ENCODE data around the gene METTL2B.
"Not testable (repeated sequence)": the region's sequence is repeated elsewhere in the genome, so short reads cannot be mapped to it uniquely, and the experiment has no call there.

Gene METTL2B

DNA sequence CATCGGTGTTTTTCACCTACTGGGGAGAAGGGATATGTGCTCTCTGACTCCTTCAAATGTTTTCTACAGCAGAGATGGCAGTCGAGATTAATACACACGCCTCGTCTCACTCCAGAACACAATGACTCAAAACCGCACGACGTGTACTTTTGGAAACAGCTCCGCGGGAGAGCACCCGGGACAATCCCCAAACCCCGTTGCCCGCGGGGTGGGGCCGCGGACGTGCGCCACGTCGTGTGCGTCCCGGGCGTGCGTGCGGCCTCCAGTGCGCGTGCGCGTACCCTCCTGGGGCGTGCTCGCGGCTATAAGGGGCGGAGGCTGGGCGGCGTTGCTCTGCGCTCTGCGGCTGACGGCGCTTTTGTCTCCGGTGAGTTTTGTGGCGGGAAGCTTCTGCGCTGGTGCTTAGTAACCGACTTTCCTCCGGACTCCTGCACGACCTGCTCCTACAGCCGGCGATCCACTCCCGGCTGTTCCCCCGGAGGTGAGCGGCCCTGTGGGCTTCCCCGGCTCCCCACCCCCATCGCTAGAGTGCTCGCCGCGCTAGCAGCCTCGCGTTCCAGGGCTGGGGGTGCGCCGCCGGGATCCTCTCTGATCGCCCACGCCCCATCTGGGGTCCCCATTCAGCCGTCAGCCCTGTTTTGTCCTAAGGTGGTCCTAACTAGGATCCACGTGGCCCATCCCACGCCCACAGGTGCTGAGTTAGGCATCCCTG lies 20.8 kb upstream of the METTL2B start, which contains the start of gene HILPDA:
Gene HILPDA, plus strand, starts transcription at position 336 of the 712 bp plus-strand sequence. CDS start 1,391 bp downstream, outside the sequence.
- TF ChIP-seq, protein P1, sequence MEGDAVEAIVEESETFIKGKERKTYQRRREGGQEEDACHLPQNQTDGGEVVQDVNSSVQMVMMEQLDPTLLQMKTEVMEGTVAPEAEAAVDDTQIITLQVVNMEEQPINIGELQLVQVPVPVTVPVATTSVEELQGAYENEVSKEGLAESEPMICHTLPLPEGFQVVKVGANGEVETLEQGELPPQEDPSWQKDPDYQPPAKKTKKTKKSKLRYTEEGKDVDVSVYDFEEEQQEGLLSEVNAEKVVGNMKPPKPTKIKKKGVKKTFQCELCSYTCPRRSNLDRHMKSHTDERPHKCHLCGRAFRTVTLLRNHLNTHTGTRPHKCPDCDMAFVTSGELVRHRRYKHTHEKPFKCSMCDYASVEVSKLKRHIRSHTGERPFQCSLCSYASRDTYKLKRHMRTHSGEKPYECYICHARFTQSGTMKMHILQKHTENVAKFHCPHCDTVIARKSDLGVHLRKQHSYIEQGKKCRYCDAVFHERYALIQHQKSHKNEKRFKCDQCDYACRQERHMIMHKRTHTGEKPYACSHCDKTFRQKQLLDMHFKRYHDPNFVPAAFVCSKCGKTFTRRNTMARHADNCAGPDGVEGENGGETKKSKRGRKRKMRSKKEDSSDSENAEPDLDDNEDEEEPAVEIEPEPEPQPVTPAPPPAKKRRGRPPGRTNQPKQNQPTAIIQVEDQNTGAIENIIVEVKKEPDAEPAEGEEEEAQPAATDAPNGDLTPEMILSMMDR (IDR thresholded peaks at IDR 0.05), result no peak
- H3K27ac ChIP-seq, result peak within 1 kb of the TSS; percentile 78 to 94

DNA sequence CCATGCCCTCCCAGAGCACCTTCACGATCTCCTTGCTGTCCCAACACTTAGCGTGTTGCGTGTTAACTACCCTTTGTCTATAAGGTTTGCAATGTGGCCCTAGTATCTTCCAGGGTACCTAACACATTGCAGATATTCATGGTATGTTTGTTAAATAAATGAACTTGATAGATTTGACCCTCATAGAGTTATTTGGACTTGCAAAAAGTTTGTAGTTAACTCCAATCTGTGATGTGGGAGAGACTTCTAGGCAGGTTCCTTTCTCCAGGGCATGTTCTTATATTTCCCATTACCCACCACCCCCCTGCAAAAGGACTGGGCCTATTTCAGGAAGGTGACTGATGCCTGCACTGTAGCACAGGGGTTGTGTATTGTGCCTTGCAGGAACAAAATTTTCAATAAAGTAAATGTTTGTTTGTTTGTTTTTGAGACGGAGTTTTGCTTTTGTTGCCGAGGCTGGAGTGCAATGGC lies 20.3 kb upstream of the METTL2B start:
- TF ChIP-seq, protein P1 (IDR thresholded peaks at IDR 0.05), result no peak
- DNase-seq (ENCODE audit: low spot score), result no peak
- peak overlapping the region; percentile 93 for H3K4me3 ChIP-seq
- H3K27ac ChIP-seq, result peak overlapping the region; percentile 78 to 94

More for the DNA sequence above, 20.8 kb upstream of the METTL2B start, which contains the start of gene HILPDA:
- DNase-seq (ENCODE audit: low spot score), result peak; percentile 94
- peak within 1 kb of the TSS; percentile 93 for H3K4me3 ChIP-seq

DNA sequence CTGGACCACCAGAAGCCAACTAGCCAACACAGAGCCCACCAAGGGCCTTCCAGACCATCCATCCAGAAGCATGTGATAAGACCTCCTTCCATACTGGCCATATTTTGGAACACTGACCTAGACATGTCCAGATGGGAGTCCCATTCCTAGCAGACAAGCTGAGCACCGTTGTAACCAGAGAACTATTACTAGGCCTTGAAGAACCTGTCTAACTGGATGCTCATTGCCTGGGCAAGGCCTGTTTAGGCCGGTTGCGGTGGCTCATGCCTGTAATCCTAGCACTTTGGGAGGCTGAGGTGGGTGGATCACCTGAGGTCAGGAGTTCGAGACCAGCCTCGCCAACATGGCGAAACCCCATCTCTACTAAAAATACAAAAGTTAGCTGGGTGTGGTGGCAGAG lies 19.2 kb upstream of the METTL2B start:
- not testable (repeated sequence) for H3K4me3 ChIP-seq; H3K27ac ChIP-seq; DNase-seq (ENCODE audit: low spot score)

DNA sequence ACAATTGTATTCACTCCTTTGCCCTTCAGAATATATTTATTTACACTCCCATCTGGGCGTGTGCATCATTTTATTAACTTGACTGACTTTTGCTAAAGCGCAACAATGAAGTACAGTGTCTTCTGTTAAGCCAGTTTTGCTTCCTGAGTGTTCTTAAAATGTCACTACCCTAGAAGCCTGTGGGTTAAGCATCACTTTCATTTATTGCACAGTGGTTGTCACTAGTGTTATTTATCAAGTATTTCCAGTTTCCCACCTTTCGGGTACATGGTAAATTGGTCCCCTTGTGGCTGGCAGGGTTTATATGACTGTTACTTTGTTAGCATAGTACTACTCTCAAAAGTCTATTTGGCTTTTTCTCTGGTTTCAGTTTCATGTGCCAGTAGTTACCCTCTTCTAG lies 17.6 kb upstream of the METTL2B start:
- no peak for DNase-seq (ENCODE audit: low spot score)
- H3K27ac ChIP-seq, result no peak overlapping the region
- TF ChIP-seq, protein P1 (IDR thresholded peaks at IDR 0.05), result no peak
- H3K4me3 ChIP-seq, result no peak overlapping the region

DNA sequence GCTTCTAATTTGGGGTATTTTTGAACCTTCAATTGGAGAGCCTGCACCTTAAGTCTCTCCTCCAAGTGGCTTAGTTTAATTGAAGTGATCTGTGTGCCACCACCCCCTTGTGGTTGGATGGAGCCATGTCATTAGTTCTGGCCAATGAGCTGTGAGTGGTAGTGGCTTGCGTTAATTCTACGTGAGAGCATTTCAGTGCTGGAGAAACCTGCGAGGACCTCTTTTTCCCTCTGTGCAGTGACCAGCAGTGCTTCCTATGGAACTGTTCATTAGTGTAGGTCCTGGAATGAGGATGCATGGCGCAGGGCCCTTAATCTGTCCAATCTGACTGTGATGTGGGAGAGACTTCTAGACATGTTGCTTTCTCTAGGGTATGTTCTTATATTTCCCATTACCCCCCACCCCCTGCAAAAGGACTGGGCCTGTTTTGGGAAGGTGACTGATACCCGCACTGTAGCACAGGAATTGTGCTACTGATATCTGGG lies 17.1 kb upstream of the METTL2B start:
- no peak overlapping the region for H3K4me3 ChIP-seq
- H3K27ac ChIP-seq, result no peak overlapping the region

DNA sequence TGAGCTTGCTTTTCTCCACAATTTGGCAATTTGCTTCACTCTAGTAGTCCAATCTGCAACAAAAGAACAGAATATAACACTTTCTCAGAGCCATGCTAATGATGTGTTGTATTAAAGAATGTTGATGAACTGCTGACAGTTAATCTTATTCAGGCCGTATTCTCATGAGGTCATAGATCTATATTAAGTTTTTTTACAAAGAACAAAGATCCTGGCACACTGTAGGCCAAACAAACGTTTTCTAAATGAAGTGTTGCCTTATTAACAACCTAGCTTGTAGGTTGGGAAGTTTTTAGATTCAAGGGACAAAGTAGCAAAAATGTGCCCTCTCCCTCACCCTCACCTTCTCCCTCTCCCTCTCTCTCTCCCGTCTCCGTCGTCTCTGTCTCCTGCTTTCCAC lies 14.1 kb upstream of the METTL2B start:
- no peak for DNase-seq (ENCODE audit: low spot score)
- Histone ChIP-seq H3K27ac (no peak overlapping the region), H3K4me3 (no peak overlapping the region)
- TF ChIP-seq, protein P1 (IDR thresholded peaks at IDR 0.05), result no peak

More for the DNA sequence above, 17.1 kb upstream of the METTL2B start:
- no peak for DNase-seq (ENCODE audit: low spot score)
- TF ChIP-seq, protein P1 (IDR thresholded peaks at IDR 0.05), result peak; percentile 48

DNA sequence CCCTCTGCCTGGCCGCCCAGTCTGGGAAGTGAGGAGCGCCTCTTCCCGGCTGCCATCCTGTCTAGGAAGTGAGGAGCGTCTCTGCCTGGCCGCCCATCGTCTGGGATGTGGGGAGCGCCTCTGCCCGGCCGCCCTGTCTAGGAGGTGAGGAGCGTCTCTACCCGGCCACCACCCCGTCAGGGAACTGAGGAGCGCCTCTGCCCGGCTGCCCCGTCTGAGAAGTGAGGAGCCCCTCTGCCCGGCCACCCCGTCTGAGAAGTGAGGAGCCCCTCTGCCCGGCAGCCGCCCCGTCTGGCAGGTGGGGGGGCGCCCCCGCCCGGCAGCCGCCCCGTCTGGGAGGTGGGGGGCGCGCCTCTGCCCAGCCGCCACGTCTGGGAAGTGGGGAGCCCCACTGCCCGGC lies 13.2 kb upstream of the METTL2B start:
- not testable (repeated sequence) for DNase-seq (ENCODE audit: low spot score); H3K27ac ChIP-seq; H3K4me3 ChIP-seq

DNA sequence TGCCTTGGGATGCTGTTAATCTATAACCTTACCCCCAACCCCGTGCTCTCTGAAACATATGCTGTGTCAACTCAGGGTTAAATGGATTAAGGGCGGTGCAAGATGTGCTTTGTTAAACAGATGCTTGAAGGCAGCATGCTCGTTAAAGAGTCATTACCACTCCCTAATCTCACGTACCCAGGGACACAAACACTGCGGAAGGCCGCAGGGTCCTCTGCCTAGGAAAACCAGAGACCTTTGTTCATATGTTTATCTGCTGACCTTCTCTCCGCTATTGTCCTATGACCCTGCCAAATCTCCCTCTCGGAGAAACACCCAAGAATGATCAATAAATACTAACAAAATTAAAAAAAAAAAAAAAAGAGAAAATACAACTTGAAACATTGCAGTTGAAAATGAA lies 12.6 kb upstream of the METTL2B start:
- not testable (repeated sequence) for H3K4me3 ChIP-seq; DNase-seq (ENCODE audit: low spot score); H3K27ac ChIP-seq

DNA sequence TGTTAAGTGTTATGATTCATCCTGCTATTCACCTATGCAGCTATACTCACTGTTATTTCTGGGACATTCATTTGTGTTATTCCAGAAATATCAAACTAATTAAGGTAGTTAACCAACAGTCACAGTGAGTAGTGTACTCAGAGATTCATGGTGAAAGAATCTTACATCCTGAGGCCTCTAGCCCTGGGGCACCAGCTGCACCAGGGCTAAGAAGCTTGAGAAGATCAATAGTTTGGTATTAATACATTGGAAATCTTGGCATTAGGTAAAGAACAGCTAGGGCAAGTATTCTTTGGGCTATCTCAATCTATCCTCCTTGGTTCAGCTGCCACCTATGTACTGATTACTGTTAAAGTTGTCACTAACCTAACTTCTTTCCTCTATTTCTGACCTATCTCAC lies 9.7 kb upstream of the METTL2B start:
- H3K4me3 ChIP-seq; DNase-seq (ENCODE audit: low spot score): not testable (repeated sequence)

DNA sequence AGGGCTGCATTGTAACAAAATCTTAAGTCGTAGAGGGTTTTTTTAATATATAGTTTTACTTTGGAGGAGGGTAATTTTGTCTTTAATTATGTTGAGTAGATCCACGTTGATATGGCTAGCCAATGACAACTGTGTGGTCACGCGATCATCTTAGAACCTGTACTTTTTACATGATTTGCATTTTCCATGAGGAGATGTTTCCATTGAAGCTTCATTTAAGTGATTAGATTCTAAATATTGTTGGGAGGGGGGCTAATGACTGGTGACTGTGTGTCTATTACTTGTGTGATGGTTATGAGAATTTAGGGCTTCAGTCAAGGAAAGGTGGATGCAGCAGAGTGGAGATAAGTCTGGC lies 765 bp downstream of the METTL2B start:
- H3K27ac ChIP-seq, result peak overlapping the region; percentile 50 to 87
- not testable (repeated sequence) for DNase-seq (ENCODE audit: low spot score)
- H3K4me3 ChIP-seq, result peak overlapping the region; percentile 89

More for the DNA sequence above, 9.7 kb upstream of the METTL2B start:
- not testable (repeated sequence) for H3K27ac ChIP-seq

DNA sequence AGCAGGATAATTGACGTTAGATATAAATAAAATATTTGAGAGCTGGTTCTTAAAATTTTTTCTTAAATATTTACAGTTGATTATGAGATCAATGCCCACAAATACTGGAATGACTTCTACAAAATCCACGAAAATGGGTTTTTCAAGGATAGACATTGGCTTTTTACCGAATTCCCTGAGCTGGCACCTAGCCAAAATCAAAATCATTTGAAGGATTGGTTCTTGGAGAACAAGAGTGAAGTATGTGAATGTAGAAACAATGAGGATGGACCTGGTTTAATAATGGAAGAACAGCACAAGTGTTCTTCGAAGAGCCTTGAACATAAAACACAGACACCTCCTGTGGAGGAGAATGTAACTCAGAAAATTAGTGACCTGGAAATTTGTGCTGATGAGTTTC lies 2.5 kb downstream of the METTL2B start:
- not testable (repeated sequence) for H3K27ac ChIP-seq; DNase-seq (ENCODE audit: low spot score); H3K4me3 ChIP-seq

DNA sequence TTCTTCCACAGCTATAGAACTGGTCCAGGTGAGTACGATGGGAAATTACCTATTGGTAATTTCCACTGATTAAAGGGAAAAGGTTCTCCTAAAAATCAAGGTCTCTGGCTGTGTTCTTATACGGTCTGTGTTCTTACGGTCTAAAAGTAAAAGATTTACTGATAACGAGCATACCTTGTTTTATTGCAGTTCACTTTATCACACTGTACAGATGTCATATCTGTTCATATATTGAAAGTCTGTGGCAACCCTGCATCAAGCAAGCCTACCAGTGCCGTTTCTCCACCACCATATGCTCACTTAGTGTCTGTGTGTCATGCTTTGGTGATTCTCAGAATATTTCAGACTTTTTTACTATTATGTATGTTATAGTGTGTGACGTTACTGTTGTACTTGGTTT lies 11.6 kb downstream of the METTL2B start:
- DNase-seq (ENCODE audit: low spot score); H3K27ac ChIP-seq; H3K4me3 ChIP-seq: not testable (repeated sequence)

Data from coronary artery (tissue), 2 donors.